Activated CD4-positive, alpha-beta T cell treated with anti-CD3 and anti-CD28 coated beads, Interleukin-2, amount 50 U/mL, for 4 hours (primary cell): ENCODE measurements around the gene DCTN2.
A peak's percentile ranks its signal among the peaks of the same experiment; 100 is the strongest.
"Not testable (repeated sequence)": the region's sequence is repeated elsewhere in the genome, so short reads cannot be mapped to it uniquely, and the experiment has no call there.

ENCODE experiments used
- DNase-seq, 2 experiments: peaks; one replicate each; pipeline ENCODE4 v3.0.0-alpha.2; 2020

Gene DCTN2

GRCh38 chr12:57576613-57577160 lies 29.7 kb upstream of the DCTN2 start:
- no peak for DNase-seq

GRCh38 chr12:57575771-57576612 lies 29.0 kb upstream of the DCTN2 start:
- no peak for DNase-seq

- DNase-seq, result no peak
Observed at GRCh38 chr12:57574795-57575194, 27.8 kb upstream of the DCTN2 start.

- no peak for DNase-seq
Observed at GRCh38 chr12:57571926-57572762, 25.2 kb upstream of the DCTN2 start.

GRCh38 chr12:57570438-57570837 lies 23.4 kb upstream of the DCTN2 start:
- not testable (repeated sequence) for DNase-seq

GRCh38 chr12:57569858-57570257 lies 22.9 kb upstream of the DCTN2 start:
- DNase-seq, result no peak

- DNase-seq, result no peak
Observed at GRCh38 chr12:57568838-57569237, 21.8 kb upstream of the DCTN2 start.

- DNase-seq, result no peak
Observed at GRCh38 chr12:57564178-57564740, 17.3 kb upstream of the DCTN2 start.

- DNase-seq, result no peak
Observed at GRCh38 chr12:57563358-57563757, 16.4 kb upstream of the DCTN2 start.

- not testable (repeated sequence) for DNase-seq
Observed at GRCh38 chr12:57561117-57561516, 14.1 kb upstream of the DCTN2 start.

- no peak for DNase-seq
Observed at GRCh38 chr12:57560516-57560915, 13.5 kb upstream of the DCTN2 start.

GRCh38 chr12:57558864-57559263 lies 11.9 kb upstream of the DCTN2 start:
- DNase-seq, result no peak

GRCh38 chr12:57554897-57555296 lies 7.9 kb upstream of the DCTN2 start:
- DNase-seq, result no peak

GRCh38 chr12:57554453-57554852 lies 7.5 kb upstream of the DCTN2 start:
- no peak for DNase-seq

- DNase-seq, result no peak
Observed at GRCh38 chr12:57553343-57554202, 6.6 kb upstream of the DCTN2 start.

- no peak for DNase-seq
Observed at GRCh38 chr12:57552835-57553313, 5.9 kb upstream of the DCTN2 start.

- no peak for DNase-seq
Observed at GRCh38 chr12:57552306-57552651, 5.3 kb upstream of the DCTN2 start.

GRCh38 chr12:57551637-57552305 lies 4.8 kb upstream of the DCTN2 start:
- no peak for DNase-seq

GRCh38 chr12:57550641-57551549 lies 3.9 kb upstream of the DCTN2 start:
- no peak for DNase-seq

- peak; percentile 31 for DNase-seq
Observed at GRCh38 chr12:57549909-57550640, 3.1 kb upstream of the DCTN2 start, which contains the start of gene KIF5A. KIF5A (plus strand) TSS chr12:57550044; CDS start chr12:57550272, 228 bp downstream.
